Sigmoid colon (tissue), 4 donors: ENCODE results near the gene ARHGAP15.

Source experiments
- CTCF ChIP-seq, 4 experiments: fragments of 450-650 bp in 3 of 4; fragments of 200-600 bp in 1 of 4; IDR thresholded peaks; one replicate each; pipeline ENCODE4 v1.5.1; 2016 to 2019; ENCODE audit warnings: antibody characterized with exemption in 4 of 4, mild to moderate bottlenecking in 3 of 4, moderate library complexity in 2 of 4
- EP300 ChIP-seq, 4 donors: sonication (generic); formaldehyde crosslinking; IDR thresholded peaks; one replicate each; pipeline ENCODE4 v1.6.1; 2017; ENCODE audit warnings: antibody characterized with exemption in 4 of 4
- POLR2AphosphoS5 ChIP-seq, 4 donors: sonication (generic); formaldehyde crosslinking; IDR thresholded peaks; one replicate each; pipeline ENCODE4 v1.6.1; 2017; ENCODE audit warnings: antibody characterized with exemption in 4 of 4

DNA sequence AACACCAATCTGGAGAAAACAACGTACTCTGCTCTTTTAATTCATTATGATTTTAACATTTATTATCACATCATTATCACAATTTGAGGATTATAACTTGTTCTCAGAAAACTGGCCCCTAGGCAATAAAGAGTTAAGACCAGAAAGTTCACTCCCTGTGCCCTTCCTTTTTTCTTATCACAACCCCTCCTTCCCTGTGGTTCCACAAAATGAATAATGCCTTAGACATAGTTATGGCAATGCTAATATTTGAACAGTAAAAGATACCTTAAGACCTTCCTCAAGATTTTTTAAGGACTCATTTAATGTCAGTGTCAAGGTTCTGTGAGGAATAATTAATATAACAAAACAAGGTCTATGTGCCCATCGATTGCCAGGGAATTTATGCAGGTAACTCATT is 596.2 kb downstream of the ARHGAP15 start:
- no peak for TF ChIP-seq CTCF (IDR thresholded peaks at IDR 0.05)
- no peak for TF ChIP-seq POLR2AphosphoS5 (IDR thresholded peaks at IDR 0.05)
- no peak for TF ChIP-seq EP300 (IDR thresholded peaks at IDR 0.05)
